GM19035 (cell line): Measurements from ENCODE around the gene R3HDM2.
A peak's percentile ranks its signal among the peaks of the same experiment; 100 is the strongest.

ENCODE experiments used
- ATAC-seq: cut with Tn5 transposase; IDR thresholded peaks from one replicate; pipeline ENCODE4 v1.9.1; 2021; ENCODE audit not compliant: unreplicated experiment

R3HDM2 gene

DNA sequence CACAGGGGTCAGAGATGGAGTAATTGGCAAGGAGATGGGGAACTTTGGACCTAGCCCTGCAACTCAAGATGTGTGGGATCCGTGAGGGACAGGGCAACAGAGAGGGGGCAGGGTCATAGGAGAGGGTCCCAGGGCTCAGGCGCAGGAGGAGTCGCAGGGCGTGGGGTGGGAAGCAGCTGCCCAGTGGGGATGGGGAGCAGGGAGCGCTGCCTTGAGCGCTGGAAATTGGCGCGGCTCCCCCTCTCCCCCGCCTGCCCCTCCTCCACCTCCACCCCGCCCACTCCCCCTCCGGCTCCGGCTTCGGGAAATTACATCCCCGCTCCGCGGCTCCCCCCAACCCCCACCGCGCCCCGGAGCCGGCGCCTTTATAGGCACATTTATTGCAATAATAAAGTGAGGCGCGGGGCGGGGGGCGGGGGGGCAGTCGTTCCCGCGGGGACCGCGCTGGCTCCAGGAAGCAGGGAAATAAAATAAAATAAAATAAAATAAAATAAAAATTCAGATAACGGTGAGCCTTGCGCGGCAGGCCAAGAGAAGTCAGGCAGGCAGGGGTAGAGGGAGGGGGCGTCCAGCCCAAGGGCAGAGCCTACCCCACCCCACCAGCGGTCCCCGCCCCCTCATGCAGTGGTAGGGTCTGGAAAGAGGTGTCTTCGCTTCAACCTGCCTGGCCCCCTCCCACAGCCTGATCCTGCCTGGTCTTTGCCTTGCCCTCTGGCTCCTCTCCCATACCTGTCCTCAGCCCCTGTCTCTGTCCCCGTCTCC lies 210.7 kb downstream of the R3HDM2 start:
- ATAC-seq = no peak

DNA sequence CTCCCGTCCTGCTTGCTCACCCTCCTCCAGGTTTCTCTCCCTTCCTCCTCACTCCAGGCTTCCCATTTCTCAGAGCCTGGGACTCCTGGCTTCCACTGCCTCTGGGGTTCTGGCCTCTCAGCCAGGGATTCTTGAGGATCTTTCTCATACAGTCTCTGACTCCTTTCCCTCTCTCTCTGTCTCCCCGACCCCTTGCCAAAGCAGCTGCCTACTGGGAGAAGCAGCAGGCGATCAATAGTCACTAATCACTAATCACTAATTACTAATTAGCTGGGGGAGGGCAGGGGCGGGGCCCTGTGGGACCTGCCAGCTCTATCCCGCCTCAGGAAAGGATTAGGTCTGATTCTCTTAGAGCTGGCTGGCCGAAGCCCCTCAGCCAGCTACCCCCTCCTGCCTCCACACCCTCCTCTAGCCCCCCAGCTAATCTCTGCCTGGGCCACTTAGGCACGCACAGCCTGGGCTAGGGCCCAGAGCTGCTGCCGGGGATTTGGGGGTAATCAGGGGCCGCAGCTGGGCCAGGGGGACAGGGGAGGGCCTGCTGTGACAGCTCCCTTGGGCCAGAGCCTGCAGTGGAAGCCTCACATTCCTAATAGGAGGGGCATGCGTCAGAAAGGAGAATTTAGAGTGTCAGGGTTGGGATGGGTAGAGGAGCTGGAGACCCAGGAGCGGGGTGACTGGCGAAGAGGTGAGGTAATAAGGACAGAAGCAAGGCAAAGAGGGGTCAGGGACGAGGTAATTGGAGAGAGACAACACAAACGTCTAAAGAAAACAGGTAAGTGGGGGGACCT lies 211.4 kb downstream of the R3HDM2 start:
- no peak for ATAC-seq

GRCh38 chr12:57218030-57218853 lies 212.6 kb downstream of the R3HDM2 start:
- no peak for ATAC-seq

GRCh38 chr12:57216921-57217879 lies 213.6 kb downstream of the R3HDM2 start:
- ATAC-seq = no peak

DNA sequence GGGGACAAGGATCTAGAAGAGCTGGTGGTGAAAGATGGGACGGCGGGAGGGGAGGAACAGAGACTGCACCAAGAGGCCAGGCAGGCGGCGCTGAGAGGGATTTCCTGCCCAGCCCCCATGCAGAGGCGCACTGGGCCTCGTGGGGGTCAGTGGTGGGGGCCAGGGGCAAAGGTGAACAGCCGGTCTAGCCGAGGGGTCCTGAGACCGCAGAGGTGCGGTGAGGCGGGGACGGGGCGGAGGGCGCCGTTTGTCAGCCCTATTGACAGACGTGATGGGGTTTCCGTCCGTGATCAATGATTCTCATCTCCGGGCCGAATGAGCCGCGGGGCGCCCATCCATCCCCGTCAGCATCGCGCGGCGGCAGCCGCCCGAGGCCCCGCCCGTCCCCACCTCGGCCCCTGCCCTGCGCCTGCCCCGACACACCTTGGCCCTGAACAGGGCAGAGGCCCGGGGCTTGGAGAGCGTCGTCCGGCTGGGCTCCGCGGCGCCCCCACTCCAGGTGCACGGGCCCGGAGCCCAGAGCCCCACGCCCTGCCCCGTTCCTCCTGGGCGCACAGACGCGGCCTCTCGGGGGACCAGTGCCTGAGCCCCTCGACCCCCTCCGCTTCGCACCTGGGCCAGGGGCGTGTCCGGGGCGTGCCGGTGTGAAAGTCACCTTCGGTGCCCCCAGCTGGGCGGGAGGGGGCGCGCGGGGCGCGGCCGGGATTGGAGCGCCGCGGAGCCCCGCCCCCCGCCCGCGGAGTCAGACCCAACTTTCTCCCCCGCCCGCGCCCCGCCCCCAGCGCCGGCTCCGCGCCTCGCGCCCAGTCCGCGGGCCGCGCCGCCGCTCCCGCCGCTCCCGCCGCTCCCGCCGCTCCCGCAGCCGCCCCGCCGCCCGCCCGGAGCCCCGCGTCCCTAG lies 214.6 kb downstream of the R3HDM2 start, which contains the start of gene NXPH4:
Gene NXPH4, plus strand, starts transcription at position 781 of the 898 bp plus-strand sequence. CDS start 176 bp downstream, outside the sequence.
- ATAC-seq = no peak

- no peak for ATAC-seq
Observed at GRCh38 chr12:57215668-57216013, 215.2 kb downstream of the R3HDM2 start.

DNA sequence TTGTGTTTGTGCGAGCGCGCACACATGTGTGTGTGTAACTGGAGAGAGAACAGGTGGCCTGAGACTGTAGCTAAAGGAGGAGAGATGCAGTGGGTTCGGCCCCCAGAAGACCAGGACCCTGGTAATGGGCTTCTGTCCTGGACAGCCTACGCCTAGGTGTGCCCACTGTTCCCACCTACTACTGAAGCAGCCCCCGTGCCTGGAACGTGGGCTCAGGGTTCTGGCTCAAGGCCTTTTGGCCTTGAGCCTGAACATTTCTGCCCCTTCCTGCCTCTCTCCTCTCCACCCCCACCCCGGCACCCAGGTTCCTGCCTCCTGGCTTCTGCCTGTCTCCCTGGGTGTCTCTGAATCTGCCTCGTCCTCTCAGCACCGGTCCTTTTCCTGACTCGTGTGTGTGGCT lies 215.8 kb downstream of the R3HDM2 start:
- no peak for ATAC-seq

GRCh38 chr12:57214398-57214781 lies 216.5 kb downstream of the R3HDM2 start:
- ATAC-seq = no peak

DNA sequence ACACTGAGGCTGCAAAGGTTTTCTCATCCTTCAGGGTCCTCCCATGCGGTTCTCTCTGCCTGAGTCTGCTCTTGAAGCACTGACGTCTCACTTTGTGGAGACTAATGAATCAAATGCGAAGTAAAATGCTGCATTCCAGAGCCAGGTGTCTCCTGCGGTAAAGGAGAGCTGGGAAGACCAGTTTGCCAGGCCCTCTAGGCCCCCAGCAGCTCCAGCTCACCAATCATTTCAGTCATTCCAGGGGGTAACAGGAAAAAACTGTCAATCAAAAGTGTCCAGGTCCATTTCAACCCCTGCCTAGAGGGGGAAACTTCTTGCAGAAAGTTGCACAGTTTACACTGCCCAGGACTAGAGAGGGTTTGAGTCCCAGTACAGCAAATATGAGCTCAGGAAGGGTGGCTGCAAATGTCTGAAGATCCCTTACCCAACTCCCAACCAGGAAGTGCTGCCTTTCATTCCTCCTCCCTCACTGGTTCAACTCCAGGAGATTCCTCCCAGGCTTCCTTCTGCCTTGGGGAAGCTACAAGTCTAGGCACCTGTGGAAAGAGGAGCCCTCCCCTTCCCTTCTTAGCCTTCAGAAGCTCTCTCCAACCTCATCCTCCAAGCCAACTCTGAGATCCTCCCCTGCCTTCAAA lies 217.0 kb downstream of the R3HDM2 start:
- ATAC-seq = no peak

GRCh38 chr12:57213058-57213715 lies 217.7 kb downstream of the R3HDM2 start:
- peak; percentile 45 for ATAC-seq

DNA sequence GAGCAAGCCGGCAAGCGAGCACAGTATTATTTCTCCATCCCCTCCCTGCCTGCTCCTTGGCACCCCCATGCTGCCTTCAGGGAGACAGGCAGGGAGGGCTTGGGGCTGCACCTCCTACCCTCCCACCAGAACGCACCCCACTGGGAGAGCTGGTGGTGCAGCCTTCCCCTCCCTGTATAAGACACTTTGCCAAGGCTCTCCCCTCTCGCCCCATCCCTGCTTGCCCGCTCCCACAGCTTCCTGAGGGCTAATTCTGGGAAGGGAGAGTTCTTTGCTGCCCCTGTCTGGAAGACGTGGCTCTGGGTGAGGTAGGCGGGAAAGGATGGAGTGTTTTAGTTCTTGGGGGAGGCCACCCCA lies 218.2 kb downstream of the R3HDM2 start:
- no peak for ATAC-seq

GRCh38 chr12:57211791-57212700 lies 218.8 kb downstream of the R3HDM2 start:
- no peak for ATAC-seq

- ATAC-seq = no peak
Observed at GRCh38 chr12:57210926-57211692, 219.7 kb downstream of the R3HDM2 start.

DNA sequence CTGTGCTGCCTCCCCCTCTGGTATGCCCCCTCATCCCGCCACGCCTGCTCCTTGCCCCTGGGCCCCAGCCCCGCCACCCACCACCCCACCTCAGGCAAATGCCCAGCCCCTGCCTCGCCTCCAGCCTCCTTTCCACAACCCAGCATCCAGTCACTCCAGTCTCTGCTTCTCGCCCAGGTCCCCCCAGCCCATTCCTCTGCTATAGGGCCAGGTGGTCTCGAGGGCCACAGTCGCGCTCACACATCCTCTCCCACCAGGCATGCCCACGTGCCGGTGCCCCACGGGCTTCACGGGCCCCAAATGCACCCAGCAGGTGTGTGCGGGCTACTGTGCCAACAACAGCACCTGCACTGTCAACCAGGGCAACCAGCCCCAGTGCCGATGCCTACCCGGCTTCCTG lies 220.4 kb downstream of the R3HDM2 start:
- ATAC-seq = no peak

DNA sequence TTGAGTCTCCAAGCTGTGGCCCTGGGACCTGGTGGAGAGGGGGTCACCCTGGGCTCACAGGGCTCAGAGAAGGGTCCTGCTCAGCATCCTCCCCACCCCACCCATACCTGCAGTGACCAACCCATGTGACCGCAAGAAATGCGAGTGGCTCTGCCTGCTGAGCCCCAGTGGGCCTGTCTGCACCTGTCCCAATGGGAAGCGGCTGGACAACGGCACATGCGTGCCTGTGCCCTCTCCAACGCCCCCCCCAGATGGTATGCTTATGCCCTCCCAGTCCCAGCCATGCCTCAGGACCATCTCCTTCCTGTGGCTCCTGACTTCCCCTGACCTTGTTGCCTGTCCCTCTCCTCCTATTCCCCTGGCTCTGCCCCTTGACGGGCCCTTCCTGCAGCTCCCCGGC lies 220.9 kb downstream of the R3HDM2 start:
- no peak for ATAC-seq

- ATAC-seq = no peak
Observed at GRCh38 chr12:57208631-57209282, 222.1 kb downstream of the R3HDM2 start.
